IMR-90 (cell line): Measurements from ENCODE around the gene NLGN1. TPM values are rescaled to one million over a fixed set of nuclear protein-coding genes. Genes with fewer than 3 reads are reported as not detected.

Experiments used
- ATAC-seq: fragments of 200-7000 bp; cut with Tn5 transposase; 2 replicates; pipeline ENCODE4 v1.9.1; 2020; ENCODE audit warnings: low read depth, mild to moderate bottlenecking, moderate library complexity
- BruUV-seq: library from RNA; stranded (reverse); fragments of 400-500 nt; replicated peaks from 2 replicates; lab custom pipeline; 2021; lab: Mats Ljungman, UMichigan
- CTCF ChIA-PET: fragments of 300-600 bp; formaldehyde crosslinking; extraction: SDS; loops from one replicate; lab custom pipeline; 2021; ENCODE audit warnings: antibody characterized with exemption; lab: Yijun Ruan, JAX
- POLR2A ChIA-PET: fragments of 300-600 bp; sonication (Branson Sonifier 250); formaldehyde crosslinking; loops from one replicate; lab custom pipeline; 2022; ENCODE audit warnings: antibody characterized with exemption; ENCODE audit not compliant: unreplicated experiment; lab: Charles Lee
- DNase-seq: peaks from one replicate; pipeline ENCODE4 v3.0.0; 2013
- H2AFZ ChIP-seq: replicated peaks from 2 replicates; pipeline ENCODE3; 2013; ENCODE audit warnings: low read length, mild to moderate bottlenecking; ENCODE audit not compliant: poor library complexity
- H2AK5ac ChIP-seq: 2 replicates; pipeline ENCODE4 v1.6.1; 2013; ENCODE audit warnings: low read depth, low read length, inconsistent platforms
- H2AK9ac ChIP-seq: replicated peaks from 2 replicates; pipeline ENCODE3; 2013; ENCODE audit warnings: mild to moderate bottlenecking, low read depth, low read length, moderate library complexity; ENCODE audit not compliant: poor library complexity
- H2BK120ac ChIP-seq: 2 replicates; pipeline ENCODE4 v1.6.1; 2013; ENCODE audit warnings: low read depth, low read length, inconsistent platforms
- H2BK15ac ChIP-seq: 3 replicates; pipeline ENCODE4 v1.6.1; 2013; ENCODE audit warnings: low read depth, low read length, inconsistent platforms
- H2BK20ac ChIP-seq: 2 replicates; pipeline ENCODE4 v1.6.1; 2013; ENCODE audit warnings: low read depth, mild to moderate bottlenecking, inconsistent platforms, low read length, moderate library complexity
- H2BK5ac ChIP-seq: 2 replicates; pipeline ENCODE4 v1.6.1; 2013; ENCODE audit warnings: mild to moderate bottlenecking, low read depth, low read length, inconsistent platforms; ENCODE audit not compliant: poor library complexity, severe bottlenecking
- H3K14ac ChIP-seq: replicated peaks from 2 replicates; pipeline ENCODE4 v1.6.1; 2013; ENCODE audit warnings: low read depth, low read length, inconsistent platforms
- H3K18ac ChIP-seq: 2 replicates; pipeline ENCODE4 v1.6.1; 2013; ENCODE audit warnings: low read depth, low read length, control low read depth
- H3K23ac ChIP-seq: 2 replicates; pipeline ENCODE4 v1.6.1; 2013; ENCODE audit warnings: low read depth, low read length, inconsistent platforms
- H3K27ac ChIP-seq: 2 replicates; pipeline ENCODE4 v1.5.1; 2013; ENCODE audit warnings: mild to moderate bottlenecking, control low read depth, low read length; ENCODE audit not compliant: insufficient read depth
- H3K27me3 ChIP-seq: 2 replicates; pipeline ENCODE4 v1.6.1; 2013; ENCODE audit warnings: low read length; ENCODE audit not compliant: control insufficient read depth, insufficient read depth
- H3K36me3 ChIP-seq: 2 replicates; pipeline ENCODE4 v1.6.1; 2013; ENCODE audit warnings: low read length, mixed read lengths; ENCODE audit not compliant: control insufficient read depth, insufficient read depth
- H3K4ac ChIP-seq: 2 replicates; pipeline ENCODE4 v1.6.1; 2013; ENCODE audit warnings: low read depth, low read length, inconsistent platforms
- H3K4me1 ChIP-seq: 2 replicates; pipeline ENCODE4 v1.6.1; 2013; ENCODE audit warnings: low read length, mixed read lengths; ENCODE audit not compliant: control insufficient read depth, insufficient read depth
- H3K4me2 ChIP-seq: 2 replicates; pipeline ENCODE4 v1.6.1; 2013; ENCODE audit warnings: low read depth, mild to moderate bottlenecking, control low read depth, low read length, moderate library complexity
- H3K4me3 ChIP-seq: 2 replicates; pipeline ENCODE4 v1.5.1; 2013; ENCODE audit warnings: low read depth, mild to moderate bottlenecking, control low read depth, low read length, moderate library complexity; ENCODE audit not compliant: insufficient read depth
- H3K56ac ChIP-seq: 2 replicates; pipeline ENCODE4 v1.6.1; 2013; ENCODE audit warnings: low read length, inconsistent platforms; ENCODE audit not compliant: insufficient read depth; ENCODE audit errors: extremely low read depth
- H3K79me1 ChIP-seq, 2 experiments: 2 replicates each; pipeline ENCODE4 v1.6.1; 2013; ENCODE audit warnings: low read length in 2 of 2, inconsistent platforms in 1 of 2, low read depth in 1 of 2
- H3K9ac ChIP-seq: 2 replicates; pipeline ENCODE4 v1.6.1; 2013; ENCODE audit warnings: low read depth, low read length, control low read depth
- H3K9me1 ChIP-seq: 2 replicates; pipeline ENCODE4 v1.6.1; 2013; ENCODE audit warnings: low read length, inconsistent platforms; ENCODE audit not compliant: insufficient read depth
- H3K9me3 ChIP-seq: 2 replicates; pipeline ENCODE4 v1.6.1; 2013; ENCODE audit warnings: low read length; ENCODE audit not compliant: control insufficient read depth, insufficient read depth
- H4K20me1 ChIP-seq: 2 replicates; pipeline ENCODE4 v1.6.1; 2013; ENCODE audit warnings: low read length, inconsistent platforms; ENCODE audit not compliant: insufficient read depth
- H4K5ac ChIP-seq: 2 replicates; pipeline ENCODE4 v1.6.1; 2013; ENCODE audit warnings: mild to moderate bottlenecking, low read depth, low read length, control low read depth
- H4K8ac ChIP-seq, 2 experiments: 2 replicates each; pipeline ENCODE4 v1.6.1; 2013; ENCODE audit warnings: low read depth in 2 of 2, low read length in 2 of 2, control low read depth in 1 of 2, inconsistent platforms in 1 of 2
- H4K91ac ChIP-seq: 2 replicates; pipeline ENCODE4 v1.6.1; 2013; ENCODE audit warnings: low read depth, low read length, inconsistent platforms; ENCODE audit not compliant: insufficient read depth
- BHLHE40 ChIP-seq: fragments of 150-350 bp; IDR thresholded peaks from 2 replicates; pipeline ENCODE4 v1.6.1; 2016; ENCODE audit warnings: mild to moderate bottlenecking, low read depth, low read length
- CHD1 ChIP-seq: IDR thresholded peaks from 2 replicates; pipeline ENCODE4 v1.6.1; 2012; ENCODE audit warnings: low read depth, low read length, improper control_type of control experiment
- FOS ChIP-seq: fragments of 150-350 bp; IDR thresholded peaks from 2 replicates; pipeline ENCODE4 v1.6.1; 2016; ENCODE audit warnings: low read depth, low read length
- MAFK ChIP-seq: IDR thresholded peaks from 2 replicates; pipeline ENCODE4 v1.6.1; 2012; ENCODE audit warnings: low read depth, low read length, improper control_type of control experiment
- MAZ ChIP-seq: IDR thresholded peaks from 2 replicates; pipeline ENCODE4 v1.6.1; 2012; ENCODE audit warnings: low read depth, mild to moderate bottlenecking, low read length, improper control_type of control experiment, moderate library complexity, borderline replicate concordance
- MXI1 ChIP-seq: IDR thresholded peaks from 2 replicates; pipeline ENCODE4 v1.6.1; 2012; ENCODE audit warnings: low read depth, mild to moderate bottlenecking, low read length, moderate library complexity, borderline replicate concordance
- POLR2A ChIP-seq: IDR thresholded peaks from 2 replicates; pipeline ENCODE4 v1.6.1; 2012; ENCODE audit warnings: mild to moderate bottlenecking, low read depth, low read length
- RAD21 ChIP-seq: IDR thresholded peaks from 2 replicates; pipeline ENCODE4 v1.6.1; 2012; ENCODE audit warnings: low read length, improper control_type of control experiment
- RCOR1 ChIP-seq: IDR thresholded peaks from 2 replicates; pipeline ENCODE4 v1.6.1; 2012; ENCODE audit warnings: mild to moderate bottlenecking, low read length, improper control_type of control experiment; ENCODE audit not compliant: insufficient replicate concordance
- RFX5 ChIP-seq: IDR thresholded peaks from 2 replicates; pipeline ENCODE4 v1.8.0; 2012; ENCODE audit warnings: low read depth, mild to moderate bottlenecking, low read length, moderate library complexity
- SMC3 ChIP-seq: fragments of 150-350 bp; IDR thresholded peaks from 2 replicates; pipeline ENCODE4 v1.6.1; 2016; ENCODE audit warnings: low read depth, mild to moderate bottlenecking, antibody characterized with exemption, low read length, moderate library complexity
- WGBS, 2 experiments: methylation state at CpG; one replicate each; pipeline versions ENCODE4 v1.1.5 to v1.1.7; 2013; ENCODE audit warnings: missing lambda C conversion rate in 2 of 2; ENCODE audit not compliant: insufficient read length in 1 of 2; ENCODE audit errors: extremely low coverage in 2 of 2; 5-methylcytosine and 5-hydroxymethylcytosine counted together
- dilution Hi-C: fragments of 300-500 bp; cut with HindIII; formaldehyde crosslinking; loops from one replicate; pipeline ENCODE4 v1.14.3; 2018; ENCODE audit warnings: low sequenced_read_pairs; ENCODE audit not compliant: unreplicated experiment
- in situ Hi-C: fragments of 300-500 bp; cut with MboI; formaldehyde crosslinking; loops from 3 replicates; pipeline ENCODE4 v1.14.3; 2019; ENCODE audit warnings: low sequenced_read_pairs, inconsistent platforms, mixed read lengths
- intact Hi-C: fragments of 100-400 bp; cut with micrococcal nuclease; formaldehyde crosslinking; loops from 2 replicates; pipeline ENCODE4 v1.10.0; 2022
- polyA plus RNA-seq, 3 experiments: library from polyadenylated mRNA; depleted of rRNA; stranded (reverse); fragments of >200 nt; gene quantifications; 2 replicates each; pipeline ENCODE4 v1.2.3, GENCODE V29; 2012; ENCODE audit warnings: low replicate concordance in 1 of 3
- total RNA-seq: library from RNA; depleted of rRNA; stranded (reverse); fragments of >200 nt; gene quantifications from 2 replicates; pipeline ENCODE4 v1.2.3, GENCODE V29; 2012
- TF ChIP-seq, protein P1 (sequence below): fragments of 150-350 bp; IDR thresholded peaks from 2 replicates; pipeline ENCODE4 v1.6.1; 2016; ENCODE audit warnings: low read depth, mild to moderate bottlenecking, low read length, moderate library complexity, borderline replicate concordance
- TF ChIP-seq, protein P2 (sequence below): conservative IDR thresholded peaks from 2 replicates; pipeline ENCODE4 v1.5.1; 2012; ENCODE audit warnings: mild to moderate bottlenecking, low read depth, low read length, improper control_type of control experiment
- TF ChIP-seq, protein P3 (sequence below): fragments of 150-350 bp; IDR thresholded peaks from 2 replicates; pipeline ENCODE4 v1.6.1; 2017; ENCODE audit warnings: mild to moderate bottlenecking, antibody characterized with exemption, low read length, low read depth

NLGN1 gene
- total and polyA plus RNA-seq, 2 of the 4 experiments (the other 2 are of a cell fraction): 1.8 to 12.5 TPM

DNA sequence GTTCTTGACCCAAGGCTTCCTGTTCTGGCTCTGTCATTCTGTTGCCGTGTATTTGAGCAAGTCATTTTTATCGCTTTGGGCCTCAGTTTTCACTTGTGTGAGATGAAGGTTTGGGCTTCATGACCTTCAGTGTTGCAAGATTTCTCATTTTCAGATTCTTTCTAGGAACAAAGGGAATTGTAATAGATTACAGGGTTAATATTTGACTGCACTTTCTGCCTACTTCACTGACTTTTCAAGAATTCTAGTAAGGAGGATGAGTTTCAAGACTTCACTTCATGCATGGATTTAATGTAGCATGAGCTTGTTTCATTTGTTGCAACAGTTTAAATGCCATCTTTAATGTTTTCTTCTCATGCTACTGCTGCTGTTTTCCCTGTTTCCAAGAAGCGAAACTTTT, 226.5 kb downstream of the NLGN1 start:
- no CpG with 5 or more reads among the region's 3 CpGs for WGBS, 2 experiments
- no peak overlapping the region for H3K18ac ChIP-seq
- BruUV-seq: no TSS peak
- H2BK20ac ChIP-seq: no peak overlapping the region
- no peak overlapping the region for H3K4ac ChIP-seq
- H4K91ac ChIP-seq: no peak overlapping the region
- intact Hi-C loops: no loop called here
- no peaks in the 10 kb centered on the region for H3K9me3 ChIP-seq
- no peak overlapping the region for H3K4me3 ChIP-seq
- no peak overlapping the region for H4K5ac ChIP-seq
- H2BK15ac ChIP-seq: no peak overlapping the region
- no peaks in the 10 kb centered on the region for H3K36me3 ChIP-seq
- no peak overlapping the region for H3K23ac ChIP-seq
- no peaks in the 10 kb centered on the region for H3K4me1 ChIP-seq
- no peak overlapping the region for H2AK9ac ChIP-seq
- dilution Hi-C loops: no loop called here
- no peak overlapping the region for H2BK120ac ChIP-seq
- no peak overlapping the region for H3K9ac ChIP-seq
- H4K8ac ChIP-seq: no peak overlapping the region
- in situ Hi-C loops: no loop called here
- H2AK5ac ChIP-seq: no peak overlapping the region
- no peaks in the 10 kb centered on the region for H3K9me1 ChIP-seq
- ChIA-PET POLR2A (no interaction called here), CTCF (interaction anchor here (1.0 kb wide), 1 partner anchor 19 kb away, joined by 3 read pairs; no protein-coding TSS in a partner anchor)
- DNase-seq (no peak), ATAC-seq (no peak)
- no peak for TF ChIP-seq FOS
- no peak for TF ChIP-seq CHD1
- TF ChIP-seq RFX5: no peak
- TF ChIP-seq MAZ: no peak
- no peak for TF ChIP-seq POLR2A
- TF ChIP-seq, protein P1, sequence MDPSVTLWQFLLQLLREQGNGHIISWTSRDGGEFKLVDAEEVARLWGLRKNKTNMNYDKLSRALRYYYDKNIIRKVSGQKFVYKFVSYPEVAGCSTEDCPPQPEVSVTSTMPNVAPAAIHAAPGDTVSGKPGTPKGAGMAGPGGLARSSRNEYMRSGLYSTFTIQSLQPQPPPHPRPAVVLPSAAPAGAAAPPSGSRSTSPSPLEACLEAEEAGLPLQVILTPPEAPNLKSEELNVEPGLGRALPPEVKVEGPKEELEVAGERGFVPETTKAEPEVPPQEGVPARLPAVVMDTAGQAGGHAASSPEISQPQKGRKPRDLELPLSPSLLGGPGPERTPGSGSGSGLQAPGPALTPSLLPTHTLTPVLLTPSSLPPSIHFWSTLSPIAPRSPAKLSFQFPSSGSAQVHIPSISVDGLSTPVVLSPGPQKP: no peak
- TF ChIP-seq, protein P2, sequence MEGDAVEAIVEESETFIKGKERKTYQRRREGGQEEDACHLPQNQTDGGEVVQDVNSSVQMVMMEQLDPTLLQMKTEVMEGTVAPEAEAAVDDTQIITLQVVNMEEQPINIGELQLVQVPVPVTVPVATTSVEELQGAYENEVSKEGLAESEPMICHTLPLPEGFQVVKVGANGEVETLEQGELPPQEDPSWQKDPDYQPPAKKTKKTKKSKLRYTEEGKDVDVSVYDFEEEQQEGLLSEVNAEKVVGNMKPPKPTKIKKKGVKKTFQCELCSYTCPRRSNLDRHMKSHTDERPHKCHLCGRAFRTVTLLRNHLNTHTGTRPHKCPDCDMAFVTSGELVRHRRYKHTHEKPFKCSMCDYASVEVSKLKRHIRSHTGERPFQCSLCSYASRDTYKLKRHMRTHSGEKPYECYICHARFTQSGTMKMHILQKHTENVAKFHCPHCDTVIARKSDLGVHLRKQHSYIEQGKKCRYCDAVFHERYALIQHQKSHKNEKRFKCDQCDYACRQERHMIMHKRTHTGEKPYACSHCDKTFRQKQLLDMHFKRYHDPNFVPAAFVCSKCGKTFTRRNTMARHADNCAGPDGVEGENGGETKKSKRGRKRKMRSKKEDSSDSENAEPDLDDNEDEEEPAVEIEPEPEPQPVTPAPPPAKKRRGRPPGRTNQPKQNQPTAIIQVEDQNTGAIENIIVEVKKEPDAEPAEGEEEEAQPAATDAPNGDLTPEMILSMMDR: no peak
- no peak for TF ChIP-seq MAFK
- TF ChIP-seq RCOR1: no peak
- TF ChIP-seq SMC3: no peak
- TF ChIP-seq, protein P3, sequence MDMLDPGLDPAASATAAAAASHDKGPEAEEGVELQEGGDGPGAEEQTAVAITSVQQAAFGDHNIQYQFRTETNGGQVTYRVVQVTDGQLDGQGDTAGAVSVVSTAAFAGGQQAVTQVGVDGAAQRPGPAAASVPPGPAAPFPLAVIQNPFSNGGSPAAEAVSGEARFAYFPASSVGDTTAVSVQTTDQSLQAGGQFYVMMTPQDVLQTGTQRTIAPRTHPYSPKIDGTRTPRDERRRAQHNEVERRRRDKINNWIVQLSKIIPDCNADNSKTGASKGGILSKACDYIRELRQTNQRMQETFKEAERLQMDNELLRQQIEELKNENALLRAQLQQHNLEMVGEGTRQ: no peak
- no peak for TF ChIP-seq RAD21
- no peak for TF ChIP-seq BHLHE40
- no peak for TF ChIP-seq MXI1
- H3K27me3 ChIP-seq: no peaks in the 10 kb centered on the region
- no peak overlapping the region for H2AFZ ChIP-seq
- H3K27ac ChIP-seq: no peak overlapping the region
- H3K79me1 ChIP-seq: no peaks in the 10 kb centered on the region
- H3K56ac ChIP-seq: no peak overlapping the region
- H3K14ac ChIP-seq: no peak overlapping the region
- H2BK5ac ChIP-seq: no peak overlapping the region
- H4K20me1 ChIP-seq: no peaks in the 10 kb centered on the region
- no peak overlapping the region for H3K4me2 ChIP-seq
